Measurements from ENCODE around the gene ZNRF3.

DNA sequence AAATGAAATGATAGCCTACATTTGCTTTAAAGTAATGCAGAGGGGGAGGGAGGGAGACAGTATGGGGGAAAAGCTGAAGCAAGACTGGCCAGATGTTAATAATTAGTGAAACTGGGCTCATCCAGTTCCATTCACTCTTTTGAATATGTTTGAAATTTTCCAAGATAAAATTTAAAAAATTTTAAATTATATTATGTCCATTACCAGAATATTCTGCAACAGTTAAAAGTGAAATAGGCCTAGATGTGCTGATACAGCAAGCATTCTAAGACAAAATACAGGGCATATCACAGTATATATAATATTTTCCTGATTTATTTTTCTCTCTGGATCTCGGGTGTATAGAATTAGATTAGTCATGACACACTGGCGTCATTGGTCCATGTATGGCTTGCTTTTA is 13.6 kb upstream of the ZNRF3 start:
- TF ChIP-seq, protein P1, sequence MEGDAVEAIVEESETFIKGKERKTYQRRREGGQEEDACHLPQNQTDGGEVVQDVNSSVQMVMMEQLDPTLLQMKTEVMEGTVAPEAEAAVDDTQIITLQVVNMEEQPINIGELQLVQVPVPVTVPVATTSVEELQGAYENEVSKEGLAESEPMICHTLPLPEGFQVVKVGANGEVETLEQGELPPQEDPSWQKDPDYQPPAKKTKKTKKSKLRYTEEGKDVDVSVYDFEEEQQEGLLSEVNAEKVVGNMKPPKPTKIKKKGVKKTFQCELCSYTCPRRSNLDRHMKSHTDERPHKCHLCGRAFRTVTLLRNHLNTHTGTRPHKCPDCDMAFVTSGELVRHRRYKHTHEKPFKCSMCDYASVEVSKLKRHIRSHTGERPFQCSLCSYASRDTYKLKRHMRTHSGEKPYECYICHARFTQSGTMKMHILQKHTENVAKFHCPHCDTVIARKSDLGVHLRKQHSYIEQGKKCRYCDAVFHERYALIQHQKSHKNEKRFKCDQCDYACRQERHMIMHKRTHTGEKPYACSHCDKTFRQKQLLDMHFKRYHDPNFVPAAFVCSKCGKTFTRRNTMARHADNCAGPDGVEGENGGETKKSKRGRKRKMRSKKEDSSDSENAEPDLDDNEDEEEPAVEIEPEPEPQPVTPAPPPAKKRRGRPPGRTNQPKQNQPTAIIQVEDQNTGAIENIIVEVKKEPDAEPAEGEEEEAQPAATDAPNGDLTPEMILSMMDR (IDR thresholded peaks at IDR 0.05) = no peak
- no peak for TF ChIP-seq ZFX (IDR thresholded peaks at IDR 0.05; ENCODE audit: borderline replicate concordance)
